K562 (cell line): ENCODE results near the gene SLC24A3. TPM values are rescaled to one million over a fixed set of nuclear protein-coding genes. Genes with fewer than 3 reads are reported as not detected.

Experiments
- AFF1 ChIP-seq, 2 experiments: fragments of 450-650 bp; IDR thresholded peaks; 2 replicates each; pipeline ENCODE4 v1.6.1; 2018; ENCODE audit warnings: mild to moderate bottlenecking in 2 of 2, low read depth in 1 of 2; ENCODE audit not compliant: partially characterized antibody in 2 of 2
- BRD4 ChIP-seq: fragments of 200-600 bp; sonication (generic); IDR thresholded peaks from 2 replicates; pipeline ENCODE4 v1.6.1; 2017; ENCODE audit warnings: inconsistent platforms
- DACH1 ChIP-seq: fragments of 450-650 bp; IDR thresholded peaks from 2 replicates; pipeline ENCODE4 v1.6.1; 2018; ENCODE audit not compliant: partially characterized antibody
- HDAC1 ChIP-seq, 2 experiments: fragments of 450-650 bp; IDR thresholded peaks; 2 replicates each; pipeline ENCODE4 v1.6.1; 2016 to 2017; ENCODE audit warnings: inconsistent platforms in 1 of 2, mild to moderate bottlenecking in 1 of 2, moderate library complexity in 1 of 2
- RBFOX2 ChIP-seq: fragments of 200-400 bp; formaldehyde crosslinking; IDR thresholded peaks from 2 replicates; pipeline ENCODE4 v1.6.1; 2017; ENCODE audit warnings: low read depth, mild to moderate bottlenecking, low read length, moderate library complexity
- RFX1 ChIP-seq: fragments of 450-650 bp; IDR thresholded peaks from 2 replicates; pipeline ENCODE4 v1.6.1; 2016; ENCODE audit warnings: mild to moderate bottlenecking, moderate library complexity
- RHOXF2B ChIP-seq: fragments of 250-450 bp; sonication (Bioruptor Pico); conservative IDR thresholded peaks from 2 replicates; pipeline ENCODE4 v1.5.1; 2021
- ZKSCAN1 ChIP-seq: fragments of 150-350 bp; IDR thresholded peaks from 2 replicates; pipeline ENCODE4 v1.6.1; 2016; ENCODE audit warnings: low read depth, low read length
- ZNF224 ChIP-seq: sonication (generic); formaldehyde crosslinking; IDR thresholded peaks from 2 replicates; pipeline ENCODE4 v1.8.0; 2022; ENCODE audit warnings: mild to moderate bottlenecking, missing genetic modification reagents
- ZNF3 ChIP-seq: fragments of 250-450 bp; sonication (Bioruptor Pico); IDR thresholded peaks from 2 replicates; pipeline ENCODE4 v1.5.0; 2021; ENCODE audit warnings: mild to moderate bottlenecking, moderate library complexity
- polyA plus RNA-seq, 8 experiments: library from polyadenylated mRNA; depleted of rRNA in 4 of 8; stranded (reverse) in 5 of 8; unstranded in 3 of 8; fragments of >200 nt; fragmentation: Nextera tagmentation in 2 of 8; fragmentation: Illumina TruSeq in 1 of 8; extraction: Ambion mirVana in 2 of 8; extraction: Trizol in 1 of 8; gene quantifications; 2 replicates each; pipeline versions ENCODE4 v1.2.1 to v1.2.3, GENCODE V29; 2011 to 2014; ENCODE audit warnings: inconsistent platforms in 1 of 8, missing spikeins in 1 of 8
- total RNA-seq, 7 experiments: library from RNA; depleted of rRNA in 6 of 7; stranded (reverse); fragments of >200 nt in 6 of 7; fragmentation: Illumina TruSeq in 2 of 7; extraction: Trizol in 2 of 7; gene quantifications; 2 replicates each; pipeline versions ENCODE4 v1.2.1 to v1.2.3, GENCODE V29; 2011 to 2021; ENCODE audit warnings: low replicate concordance in 1 of 7
- TF ChIP-seq, protein P1 (sequence below): fragments of 250-450 bp; sonication (Bioruptor Pico); IDR thresholded peaks from 2 replicates; pipeline ENCODE4 v1.4.0; 2020; ENCODE audit warnings: borderline replicate concordance

Gene SLC24A3
- total and polyA plus RNA-seq, 9 of the 15 experiments (the other 6 are each of a cell fraction or from before 2014, with no cell fraction given), result not detected

- TF ChIP-seq DACH1 (no peak), RBFOX2 (no peak), ZNF3 (CRISPR knock-in tag) (no peak), RHOXF2B (CRISPR knock-in tag) (no peak), ZNF224 (CRISPR knock-in tag) (no peak), AFF1 (IDR thresholded peaks at IDR 0.05; ENCODE audit: low read depth in 1 of 2, partially characterized antibody in 2 of 2) (no peak), HDAC1 (IDR thresholded peaks at IDR 0.05) (no peak), ZKSCAN1 (no peak), RFX1 (no peak), BRD4 (no peak)
- TF ChIP-seq, protein P1, sequence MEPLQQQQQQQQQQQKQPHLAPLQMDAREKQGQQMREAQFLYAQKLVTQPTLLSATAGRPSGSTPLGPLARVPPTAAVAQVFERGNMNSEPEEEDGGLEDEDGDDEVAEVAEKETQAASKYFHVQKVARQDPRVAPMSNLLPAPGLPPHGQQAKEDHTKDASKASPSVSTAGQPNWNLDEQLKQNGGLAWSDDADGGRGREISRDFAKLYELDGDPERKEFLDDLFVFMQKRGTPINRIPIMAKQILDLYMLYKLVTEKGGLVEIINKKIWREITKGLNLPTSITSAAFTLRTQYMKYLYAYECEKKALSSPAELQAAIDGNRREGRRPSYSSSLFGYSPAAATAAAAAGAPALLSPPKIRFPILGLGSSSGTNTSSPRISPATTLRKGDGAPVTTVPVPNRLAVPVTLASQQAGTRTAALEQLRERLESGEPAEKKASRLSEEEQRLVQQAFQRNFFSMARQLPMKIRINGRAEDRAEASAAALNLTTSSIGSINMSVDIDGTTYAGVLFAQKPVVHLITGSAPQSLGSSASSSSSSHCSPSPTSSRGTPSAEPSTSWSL (CRISPR knock-in tag), result no peak
Measured at GRCh38 chr20:19767070-19767469, 554.6 kb downstream of the SLC24A3 start (continued).
